Measurements from ENCODE around the gene HDAC9. TPM values are rescaled to one million over a fixed set of nuclear protein-coding genes. Genes with fewer than 3 reads are reported as not detected.

HDAC9 gene
- total RNA-seq, 1 experiment from 2014 or later, result 4.3 TPM

GRCh38 chr7:18471476-18472160, 23.9 kb upstream of the HDAC9 start:
- H4K20me1 ChIP-seq (ENCODE audit: insufficient read depth), result no peaks in the 10 kb centered on the region
- ChIA-PET RAD21 (ENCODE audit: low non-redundant PET in 1 of 2, low total read pairs in 2 of 2, uncharacterized antibody in 2 of 2, unreplicated experiment in 2 of 2) (no interaction called here), POLR2A (no interaction called here), CTCF (no interaction called here)
- no peak overlapping the region for H2AFZ ChIP-seq (ENCODE audit: low read depth, low read length, poor library complexity, severe bottlenecking)
- no peaks in the 10 kb centered on the region for H3K79me2 ChIP-seq (ENCODE audit: insufficient read depth, low read length)
- H3K4me1 ChIP-seq (ENCODE audit: control insufficient read depth in 1 of 2, insufficient read depth in 2 of 2, low read length in 2 of 2), result no peaks in the 10 kb centered on the region
- H3K27me3 ChIP-seq (ENCODE audit: insufficient read depth, low read length), result no peaks in the 10 kb centered on the region
- H3K27ac ChIP-seq (ENCODE audit: low read depth, low read length), result no peak overlapping the region
- H3K36me3 ChIP-seq (ENCODE audit: control insufficient read depth in 1 of 2, insufficient read depth in 2 of 2, low read length in 2 of 2), result no peaks in the 10 kb centered on the region
- no peak overlapping the region for H3K9ac ChIP-seq (ENCODE audit: low read length)
- H3K9me3 ChIP-seq (ENCODE audit: control insufficient read depth in 1 of 2, insufficient read depth in 1 of 2, low read depth in 1 of 2, low read length in 2 of 2), result no peaks in the 10 kb centered on the region
- no TSS peak for BruUV-seq (replicated peaks)
- H3K9me2 ChIP-seq (ENCODE audit: insufficient read depth), result no peaks in the 10 kb centered on the region
- no peak overlapping the region for H3K4me3 ChIP-seq (replicated peaks in 1 of 2; ENCODE audit: low read depth in 1 of 2, low read length in 2 of 2)
- intact Hi-C loops (cut with micrococcal nuclease), result no loop called here
- H3K4me2 ChIP-seq (ENCODE audit: low read length), result no peak overlapping the region
- ATAC-seq (no peak), DNase-seq (ENCODE audit: low read depth, low spot score) (no peak)
- TF ChIP-seq EZH2phosphoT487 (IDR thresholded peaks at IDR 0.05; ENCODE audit: borderline replicate concordance), result no peak
- no peak for TF ChIP-seq FOSL1 (IDR thresholded peaks at IDR 0.05; ENCODE audit: low read depth)
- TF ChIP-seq POLR2A (IDR thresholded peaks at IDR 0.05; ENCODE audit: borderline replicate concordance, extremely low read depth, insufficient read depth, insufficient read length), result no peak
- no peak for TF ChIP-seq YY1 (IDR thresholded peaks at IDR 0.05; ENCODE audit: extremely low read depth, insufficient replicate concordance, low read depth, low read length)
- no peak for TF ChIP-seq REST (IDR thresholded peaks at IDR 0.05; ENCODE audit: low read depth)
- no peak for TF ChIP-seq JUND (IDR thresholded peaks at IDR 0.05)
- TF ChIP-seq TCF7L2 (IDR thresholded peaks at IDR 0.05; ENCODE audit: borderline replicate concordance, extremely low read depth, insufficient read depth, insufficient read length), result no peak
- no peak for TF ChIP-seq SRF (IDR thresholded peaks at IDR 0.05; ENCODE audit: low read depth)
- TF ChIP-seq ATF3 (IDR thresholded peaks at IDR 0.05), result no peak
- no peak for TF ChIP-seq RAD21 (IDR thresholded peaks at IDR 0.05; ENCODE audit: low read depth)
